GM18517 (cell line): Measurements from ENCODE around the gene SUPV3L1.

ENCODE experiments used
- ATAC-seq: cut with Tn5 transposase; IDR thresholded peaks from one replicate; pipeline ENCODE4 v1.9.1; 2021; ENCODE audit warnings: mild to moderate bottlenecking, moderate library complexity; ENCODE audit not compliant: unreplicated experiment

SUPV3L1 gene

DNA sequence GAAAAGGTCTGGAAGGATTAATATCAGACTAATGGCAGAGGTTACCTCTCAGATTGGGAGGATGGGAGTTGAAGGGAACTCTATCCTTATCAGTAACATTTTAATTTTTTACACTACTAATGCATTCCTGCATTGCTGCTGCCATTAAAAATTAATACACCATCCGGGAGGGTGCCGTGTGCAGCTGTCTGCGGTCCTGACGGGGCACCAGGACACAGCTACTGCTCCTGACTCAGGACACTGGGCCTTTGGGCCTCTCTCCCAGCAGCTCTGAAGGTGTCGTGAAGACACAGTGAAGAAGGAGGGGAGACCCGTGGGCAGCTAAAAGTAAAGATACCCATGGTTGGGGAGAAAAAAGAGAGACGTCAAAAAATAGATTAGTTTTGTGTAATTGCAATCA lies 74.8 kb downstream of the SUPV3L1 start:
- no peak for ATAC-seq
